MM.1S (cell line): ENCODE data around the gene IL1RAPL1.

Experiments
- DNase-seq: peaks from one replicate; pipeline ENCODE4 v3.0.0-alpha.2; 2015
- H2AFZ ChIP-seq: fragments of 300-600 bp; sonication (generic); 2 replicates; pipeline ENCODE4 v1.6.0; 2016; ENCODE audit warnings: antibody characterized with exemption, low read length
- H3F3A ChIP-seq: fragments of 300-600 bp; sonication (generic); 2 replicates; pipeline ENCODE4 v1.6.1; 2016; ENCODE audit warnings: mild to moderate bottlenecking, antibody characterized with exemption, low read length, moderate library complexity, mixed read lengths; ENCODE audit not compliant: insufficient read depth
- H3K27ac ChIP-seq: fragments of 300-600 bp; sonication (generic); 2 replicates; pipeline ENCODE4 v1.5.1; 2016; ENCODE audit warnings: mild to moderate bottlenecking, low read length
- H3K27me3 ChIP-seq: fragments of 300-600 bp; sonication (generic); replicated peaks from 2 replicates; pipeline ENCODE4 v1.6.0; 2016; ENCODE audit warnings: low read length; ENCODE audit not compliant: insufficient read depth
- H3K36me3 ChIP-seq: fragments of 300-600 bp; sonication (generic); replicated peaks from 2 replicates; pipeline ENCODE4 v1.6.1; 2016; ENCODE audit warnings: mild to moderate bottlenecking, low read length, mixed read lengths; ENCODE audit not compliant: insufficient read depth
- H3K4me1 ChIP-seq: fragments of 300-600 bp; sonication (generic); 2 replicates; pipeline ENCODE4 v1.6.1; 2016; ENCODE audit warnings: low read length, mixed read lengths
- H3K4me2 ChIP-seq: fragments of 300-600 bp; sonication (generic); 2 replicates; pipeline ENCODE4 v1.6.0; 2016; ENCODE audit warnings: low read depth, low read length
- H3K4me3 ChIP-seq: fragments of 300-600 bp; sonication (generic); 2 replicates; pipeline ENCODE4 v1.5.1; 2016; ENCODE audit warnings: low read length, mixed read lengths
- H3K79me2 ChIP-seq: fragments of 300-600 bp; sonication (generic); 2 replicates; pipeline ENCODE4 v1.6.1; 2016; ENCODE audit warnings: mixed run types, low read length, mixed read lengths
- H3K9ac ChIP-seq: fragments of 300-600 bp; sonication (generic); 2 replicates; pipeline ENCODE4 v1.6.1; 2016; ENCODE audit warnings: low read length, mixed read lengths
- H3K9me2 ChIP-seq: fragments of 300-600 bp; sonication (generic); replicated peaks from 2 replicates; pipeline ENCODE4 v1.6.1; 2016; ENCODE audit warnings: mild to moderate bottlenecking, low read length, mixed read lengths; ENCODE audit not compliant: insufficient read depth
- H3K9me3 ChIP-seq: fragments of 300-600 bp; sonication (generic); replicated peaks from 2 replicates; pipeline ENCODE4 v1.6.1; 2016; ENCODE audit warnings: mild to moderate bottlenecking, low read length, mixed read lengths; ENCODE audit not compliant: insufficient read depth
- H4K20me1 ChIP-seq: fragments of 300-600 bp; sonication (generic); 2 replicates; pipeline ENCODE4 v1.6.1; 2016; ENCODE audit warnings: mild to moderate bottlenecking, low read length, moderate library complexity, mixed read lengths; ENCODE audit not compliant: insufficient read depth
- CTCF ChIP-seq: fragments of 300-600 bp; sonication (generic); IDR thresholded peaks from 2 replicates; pipeline ENCODE4 v1.5.1; 2016; ENCODE audit warnings: antibody characterized with exemption, low read length, mixed read lengths
- EZH2 ChIP-seq: fragments of 300-600 bp; sonication (generic); optimal IDR thresholded peaks from 2 replicates; pipeline ENCODE3; 2017; ENCODE audit warnings: low read depth, mild to moderate bottlenecking, antibody characterized with exemption, low read length, mixed read lengths
- EZH2phosphoT487 ChIP-seq: fragments of 300-600 bp; sonication (generic); IDR thresholded peaks from 2 replicates; pipeline ENCODE4 v1.6.1; 2018; ENCODE audit warnings: antibody characterized with exemption, low read length

IL1RAPL1 gene

GRCh38 chrX:29285664-29286063 lies 698.4 kb downstream of the IL1RAPL1 start:
- Histone ChIP-seq H3K36me3 (no peaks in the 10 kb centered on the region), H3K27me3 (no peaks in the 10 kb centered on the region), H4K20me1 (no peaks in the 10 kb centered on the region), H3K4me1 (no peaks in the 10 kb centered on the region), H3K4me2 (no peak overlapping the region), H3F3A (no peaks in the 10 kb centered on the region), H3K4me3 (no peak overlapping the region), H3K79me2 (no peaks in the 10 kb centered on the region), H2AFZ (no peak overlapping the region), H3K27ac (no peak overlapping the region), H3K9me2 (no peaks in the 10 kb centered on the region), H3K9ac (no peak overlapping the region), H3K9me3 (no peaks in the 10 kb centered on the region)
- DNase-seq: no peak
- TF ChIP-seq EZH2phosphoT487 (no peak), EZH2 (no peak), CTCF (no peak)

GRCh38 chrX:29295987-29296680 lies 708.9 kb downstream of the IL1RAPL1 start:
- no peak overlapping the region for H3K4me2 ChIP-seq
- no peak for TF ChIP-seq EZH2
- no peak for TF ChIP-seq CTCF
- no peak for TF ChIP-seq EZH2phosphoT487
- H3K9me3 ChIP-seq: no peaks in the 10 kb centered on the region
- H3K4me1 ChIP-seq: no peaks in the 10 kb centered on the region
- no peaks in the 10 kb centered on the region for H4K20me1 ChIP-seq
- no peaks in the 10 kb centered on the region for H3K27me3 ChIP-seq
- H3K9me2 ChIP-seq: no peaks in the 10 kb centered on the region
- no peaks in the 10 kb centered on the region for H3F3A ChIP-seq
- H3K27ac ChIP-seq: no peak overlapping the region
- H3K4me3 ChIP-seq: no peak overlapping the region
- H3K79me2 ChIP-seq: no peaks in the 10 kb centered on the region
- no peak overlapping the region for H2AFZ ChIP-seq
- no peaks in the 10 kb centered on the region for H3K36me3 ChIP-seq
- H3K9ac ChIP-seq: no peak overlapping the region
- no peak for DNase-seq

GRCh38 chrX:29297171-29297800 lies 710.0 kb downstream of the IL1RAPL1 start:
- Histone ChIP-seq H3K4me1 (no peaks in the 10 kb centered on the region), H3K27me3 (no peaks in the 10 kb centered on the region), H3K9ac (no peak overlapping the region), H3F3A (no peaks in the 10 kb centered on the region), H3K9me3 (no peaks in the 10 kb centered on the region), H3K36me3 (no peaks in the 10 kb centered on the region), H3K4me3 (no peak overlapping the region), H2AFZ (no peak overlapping the region), H3K27ac (no peak overlapping the region), H3K79me2 (no peaks in the 10 kb centered on the region), H3K9me2 (no peaks in the 10 kb centered on the region), H4K20me1 (no peaks in the 10 kb centered on the region), H3K4me2 (no peak overlapping the region)
- TF ChIP-seq CTCF (no peak), EZH2phosphoT487 (no peak), EZH2 (no peak)
- DNase-seq: no peak
